Tibial artery (tissue), 4 donors: ENCODE data around the gene MDK.
"Not testable (repeated sequence)": the region's sequence is repeated elsewhere in the genome, so short reads cannot be mapped to it uniquely, and the experiment has no call there.

Source experiments
- DNase-seq, 2 donors: peaks; one replicate each; pipeline ENCODE4 v3.0.0-alpha.2; 2019
- H3K27ac ChIP-seq, 2 donors: fragments of 200-600 bp; sonication (generic) in 1 of 2; 1 replicate in 1 of 2; 2 replicates in 1 of 2; pipeline ENCODE4 v1.5.1; 2018 to 2019; ENCODE audit warnings: mild to moderate bottlenecking in 1 of 2
- H3K27me3 ChIP-seq, 2 donors: fragments of 200-600 bp; sonication (generic) in 1 of 2; one replicate each; pipeline versions ENCODE4 v1.5.1 to v1.6.0; 2016 to 2019
- H3K36me3 ChIP-seq, 3 donors: fragments of 200-600 bp; sonication (generic) in 2 of 3; one replicate each; pipeline ENCODE4 v1.5.1; 2016 to 2019; ENCODE audit warnings: mild to moderate bottlenecking in 2 of 3
- H3K4me1 ChIP-seq, 4 donors: fragments of 200-600 bp; sonication (generic) in 2 of 4; 1 replicate in 3 of 4; 2 replicates in 1 of 4; pipeline ENCODE4 v1.5.1; 2016 to 2019
- H3K4me3 ChIP-seq, 2 donors: fragments of 200-600 bp; sonication (generic) in 1 of 2; 1 replicate in 1 of 2; 2 replicates in 1 of 2; pipeline ENCODE4 v1.5.1; 2018 to 2019; ENCODE audit warnings: mild to moderate bottlenecking in 2 of 2
- H3K9me3 ChIP-seq, 3 donors: fragments of 200-600 bp; sonication (generic) in 1 of 3; one replicate each; pipeline ENCODE4 v1.5.1; 2016 to 2019
- CTCF ChIP-seq, 2 experiments: fragments of 200-600 bp in 1 of 2; fragments of 450-650 bp in 1 of 2; IDR thresholded peaks; one replicate each; pipeline ENCODE4 v1.5.1; 2017 to 2019; ENCODE audit warnings: antibody characterized with exemption in 2 of 2, mild to moderate bottlenecking in 1 of 2, moderate library complexity in 1 of 2
- intact Hi-C: fragments of 100-400 bp; cut with DNase I; formaldehyde crosslinking; loops from one replicate; pipeline ENCODE4 v1.15.0; 2023; ENCODE audit warnings: low total_unique reads

The MDK gene

GRCh38 chr11:46378811-46379481, 2.5 kb upstream of the MDK start:
- Histone ChIP-seq H3K4me3 (no peak overlapping the region), H3K4me1 (peaks cover 5 to 34% (median 24%) of the 10 kb centered on the region in 4 donors), H3K36me3 (peaks cover 13 to 43% (median 36%) of the 10 kb centered on the region in 3 donors), H3K27me3 (peaks cover 0 to 29% of the 10 kb centered on the region in 2 donors), H3K9me3 (no peaks in the 10 kb centered on the region), H3K27ac (no peak overlapping the region)
- intact Hi-C loops = no loop called here
- DNase-seq = no peak
- TF ChIP-seq CTCF (IDR thresholded peaks at IDR 0.05) = no peak

GRCh38 chr11:46379482-46380293, 1.8 kb upstream of the MDK start:
- H3K9me3 ChIP-seq, DNase-seq, intact Hi-C loops: not testable (repeated sequence)
- Histone ChIP-seq H3K27ac (peak overlapping the region; percentile 33 to 49), H3K4me3 (peak overlapping the region; percentile 57 to 72), H3K27me3 (peaks cover 0 to 36% of the 10 kb centered on the region in 2 donors), H3K4me1 (peaks cover 5 to 34% (median 24%) of the 10 kb centered on the region in 4 donors), H3K36me3 (peaks cover 5 to 36% (median 28%) of the 10 kb centered on the region in 3 donors)

- H3K27me3 ChIP-seq = peaks cover 0 to 45% of the 10 kb centered on the region in 2 donors
- intact Hi-C loops = no loop called here
These were observed 975 bp upstream of the MDK start for GRCh38 chr11:46380340-46381047.

GRCh38 chr11:46381819-46382645, 563 bp downstream of the MDK start:
- peaks cover 0 to 60% of the 10 kb centered on the region in 2 donors for H3K27me3 ChIP-seq
- peaks cover 5 to 34% (median 24%) of the 10 kb centered on the region in 4 donors for H3K4me1 ChIP-seq
- no peaks in the 10 kb centered on the region for H3K9me3 ChIP-seq
- intact Hi-C loops = no loop called here
- no peak for DNase-seq
- H3K4me3 ChIP-seq = peak overlapping the region; percentile 57 to 72
- no peak for TF ChIP-seq CTCF (IDR thresholded peaks at IDR 0.05)
- H3K36me3 ChIP-seq = peaks cover 0 to 13% (median 5%) of the 10 kb centered on the region in 3 donors
- H3K27ac ChIP-seq = no peak overlapping the region

More at GRCh38 chr11:46380340-46381047, 975 bp upstream of the MDK start:
- H3K36me3 ChIP-seq = peaks cover 0 to 28% (median 20%) of the 10 kb centered on the region in 3 donors
- TF ChIP-seq CTCF (IDR thresholded peaks at IDR 0.05) = no peak
- DNase-seq = peak; percentile 60 to 80
- no peaks in the 10 kb centered on the region for H3K9me3 ChIP-seq
- peak overlapping the region; percentile 57 to 72 for H3K4me3 ChIP-seq
- peaks cover 5 to 34% (median 24%) of the 10 kb centered on the region in 4 donors for H3K4me1 ChIP-seq
- H3K27ac ChIP-seq = peak overlapping the region; percentile 33 to 49

GRCh38 chr11:46382646-46383403, 1.4 kb downstream of the MDK start:
- no peak for DNase-seq
- intact Hi-C loops = no loop called here

More at GRCh38 chr11:46382646-46383403, 1.4 kb downstream of the MDK start:
- Histone ChIP-seq H3K4me1 (peaks cover 5 to 34% (median 24%) of the 10 kb centered on the region in 4 donors), H3K9me3 (no peaks in the 10 kb centered on the region), H3K4me3 (peak overlapping the region in 1 of 2 donors; percentile 72), H3K36me3 (peaks cover 0 to 5% (median 0%) of the 10 kb centered on the region in 3 donors), H3K27ac (no peak overlapping the region), H3K27me3 (peaks cover 0 to 68% of the 10 kb centered on the region in 2 donors)
- peak in 1 of 2 experiments; percentile 25 for TF ChIP-seq CTCF (IDR thresholded peaks at IDR 0.05)
